ENCODE results near the gene SPECC1. TPM values are rescaled to one million over a fixed set of nuclear protein-coding genes. Genes with fewer than 3 reads are reported as not detected.

Gene SPECC1
- total RNA-seq, 1 experiment from 2014 or later: 46.4 TPM

- no peak overlapping the region for H3K4me3 ChIP-seq (ENCODE audit: low read length)
- peaks cover 32% of the 10 kb centered on the region for H3K79me2 ChIP-seq (ENCODE audit: low read length)
- no peaks in the 10 kb centered on the region for H3K36me3 ChIP-seq (ENCODE audit: low read depth, low read length)
- CTCF ChIA-PET: no interaction called here
- H3K9ac ChIP-seq (ENCODE audit: low read length): no peak overlapping the region
- ATAC-seq (no peak), DNase-seq (no peak)
- TF ChIP-seq CTCF (conservative IDR thresholded peaks at IDR 0.05; ENCODE audit: low read depth, low read length): no peak
- no peak for TF ChIP-seq EZH2phosphoT487 (IDR thresholded peaks at IDR 0.05; ENCODE audit: borderline replicate concordance, low read length)
- no peak for TF ChIP-seq EZH2 (IDR thresholded peaks at IDR 0.05; ENCODE audit: low read length, unreplicated experiment)
- no peaks in the 10 kb centered on the region for H3K9me2 ChIP-seq (replicated peaks; ENCODE audit: low read length)
- no peaks in the 10 kb centered on the region for H4K20me1 ChIP-seq (ENCODE audit: low read length)
- H3F3A ChIP-seq (ENCODE audit: low read length, unreplicated experiment): no peaks in the 10 kb centered on the region
- H2AFZ ChIP-seq (ENCODE audit: low read length): no peak overlapping the region
- POLR2A ChIA-PET (ENCODE audit: unreplicated experiment): no interaction called here
- H3K4me2 ChIP-seq (ENCODE audit: low read length): no peak overlapping the region
- no TSS peak for BruUV-seq (replicated peaks)
- no peaks in the 10 kb centered on the region for H3K9me3 ChIP-seq (ENCODE audit: low read length)
- H3K27me3 ChIP-seq (ENCODE audit: low read length): no peaks in the 10 kb centered on the region
- peaks cover 9% of the 10 kb centered on the region; the same call in 1 of the 2 replicates for H3K4me1 ChIP-seq (ENCODE audit: insufficient read depth, low read length)
- no peak overlapping the region for H3K27ac ChIP-seq (ENCODE audit: low read length)
- intact Hi-C loops (cut with micrococcal nuclease): no loop called here
Measured at GRCh38 chr17:19979917-19980770, 29.0 kb upstream of the SPECC1 start.

- H3K27me3 ChIP-seq (ENCODE audit: low read length): no peaks in the 10 kb centered on the region
- no peaks in the 10 kb centered on the region for H3K79me2 ChIP-seq (ENCODE audit: low read length)
- POLR2A ChIA-PET (ENCODE audit: unreplicated experiment): no interaction called here
- ATAC-seq: no peak
- H3K9me2 ChIP-seq (replicated peaks; ENCODE audit: low read length): no peaks in the 10 kb centered on the region
- no peaks in the 10 kb centered on the region for H3K9me3 ChIP-seq (ENCODE audit: low read length)
- H3F3A ChIP-seq (ENCODE audit: low read length, unreplicated experiment): no peaks in the 10 kb centered on the region
- H3K36me3 ChIP-seq (ENCODE audit: low read depth, low read length): no peaks in the 10 kb centered on the region
- intact Hi-C loops (cut with micrococcal nuclease): no loop called here
- TF ChIP-seq EZH2 (IDR thresholded peaks at IDR 0.05; ENCODE audit: low read length, unreplicated experiment) (no peak), EZH2phosphoT487 (IDR thresholded peaks at IDR 0.05; ENCODE audit: borderline replicate concordance, low read length) (no peak), CTCF (conservative IDR thresholded peaks at IDR 0.05; ENCODE audit: low read depth, low read length) (no peak)
- no peak overlapping the region for H3K27ac ChIP-seq (ENCODE audit: low read length)
- CTCF ChIA-PET: no interaction called here
- BruUV-seq (replicated peaks): no TSS peak
- H3K9ac ChIP-seq (ENCODE audit: low read length): no peak overlapping the region
- H3K4me3 ChIP-seq (ENCODE audit: low read length): no peak overlapping the region
- H4K20me1 ChIP-seq (ENCODE audit: low read length): no peaks in the 10 kb centered on the region
- H2AFZ ChIP-seq (ENCODE audit: low read length): peak overlapping the region; percentile 42; the same call in 1 of the 2 replicates
- no peak overlapping the region for H3K4me2 ChIP-seq (ENCODE audit: low read length)
- no peaks in the 10 kb centered on the region; the same call in 1 of the 2 replicates for H3K4me1 ChIP-seq (ENCODE audit: insufficient read depth, low read length)
- no peak for DNase-seq
Measured at GRCh38 chr17:19986941-19987861, 22.0 kb upstream of the SPECC1 start.

Data from PC-3 (cell line).